D721Med (cell line): Measurements from ENCODE around the gene GLIPR2.

Experiments
- DNase-seq: peaks from one replicate; pipeline ENCODE4 v3.0.0; 2011; ENCODE audit warnings: low spot score; ENCODE audit not compliant: insufficient read length
- FAIRE-seq: peaks from 2 replicates; lab custom pipeline; 2011; peaks lifted over from hg19 to GRCh38; lab: Jason Lieb, UNC
- TF ChIP-seq, protein P1 (sequence below): IDR thresholded peaks from 2 replicates; pipeline ENCODE4 v1.5.1; 2012; ENCODE audit warnings: mild to moderate bottlenecking, control low read depth; ENCODE audit not compliant: insufficient read depth; ENCODE audit errors: missing control alignments

The GLIPR2 gene

DNA sequence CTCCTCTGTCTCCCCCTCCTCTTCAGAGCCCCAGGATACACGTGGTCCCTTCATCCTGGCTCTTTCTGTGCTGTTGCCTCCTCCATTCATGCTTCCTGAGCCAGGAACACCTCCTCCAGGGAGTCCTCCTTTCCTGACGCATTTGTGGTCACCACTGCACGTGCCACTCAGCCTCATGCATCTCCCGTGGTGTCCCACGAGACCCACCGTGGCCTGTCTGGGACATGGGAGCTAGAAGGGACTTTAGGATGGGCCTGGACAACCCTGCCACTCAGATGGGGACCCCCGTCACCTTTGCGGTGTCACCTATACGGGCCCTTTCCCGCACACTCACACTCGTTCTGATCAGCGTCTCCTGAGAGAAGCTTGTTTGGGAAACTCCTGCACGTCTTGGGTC is 6.7 kb downstream of the GLIPR2 start:
- DNase-seq (no peak), FAIRE-seq (no peak)
- TF ChIP-seq, protein P1, sequence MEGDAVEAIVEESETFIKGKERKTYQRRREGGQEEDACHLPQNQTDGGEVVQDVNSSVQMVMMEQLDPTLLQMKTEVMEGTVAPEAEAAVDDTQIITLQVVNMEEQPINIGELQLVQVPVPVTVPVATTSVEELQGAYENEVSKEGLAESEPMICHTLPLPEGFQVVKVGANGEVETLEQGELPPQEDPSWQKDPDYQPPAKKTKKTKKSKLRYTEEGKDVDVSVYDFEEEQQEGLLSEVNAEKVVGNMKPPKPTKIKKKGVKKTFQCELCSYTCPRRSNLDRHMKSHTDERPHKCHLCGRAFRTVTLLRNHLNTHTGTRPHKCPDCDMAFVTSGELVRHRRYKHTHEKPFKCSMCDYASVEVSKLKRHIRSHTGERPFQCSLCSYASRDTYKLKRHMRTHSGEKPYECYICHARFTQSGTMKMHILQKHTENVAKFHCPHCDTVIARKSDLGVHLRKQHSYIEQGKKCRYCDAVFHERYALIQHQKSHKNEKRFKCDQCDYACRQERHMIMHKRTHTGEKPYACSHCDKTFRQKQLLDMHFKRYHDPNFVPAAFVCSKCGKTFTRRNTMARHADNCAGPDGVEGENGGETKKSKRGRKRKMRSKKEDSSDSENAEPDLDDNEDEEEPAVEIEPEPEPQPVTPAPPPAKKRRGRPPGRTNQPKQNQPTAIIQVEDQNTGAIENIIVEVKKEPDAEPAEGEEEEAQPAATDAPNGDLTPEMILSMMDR: no peak

DNA sequence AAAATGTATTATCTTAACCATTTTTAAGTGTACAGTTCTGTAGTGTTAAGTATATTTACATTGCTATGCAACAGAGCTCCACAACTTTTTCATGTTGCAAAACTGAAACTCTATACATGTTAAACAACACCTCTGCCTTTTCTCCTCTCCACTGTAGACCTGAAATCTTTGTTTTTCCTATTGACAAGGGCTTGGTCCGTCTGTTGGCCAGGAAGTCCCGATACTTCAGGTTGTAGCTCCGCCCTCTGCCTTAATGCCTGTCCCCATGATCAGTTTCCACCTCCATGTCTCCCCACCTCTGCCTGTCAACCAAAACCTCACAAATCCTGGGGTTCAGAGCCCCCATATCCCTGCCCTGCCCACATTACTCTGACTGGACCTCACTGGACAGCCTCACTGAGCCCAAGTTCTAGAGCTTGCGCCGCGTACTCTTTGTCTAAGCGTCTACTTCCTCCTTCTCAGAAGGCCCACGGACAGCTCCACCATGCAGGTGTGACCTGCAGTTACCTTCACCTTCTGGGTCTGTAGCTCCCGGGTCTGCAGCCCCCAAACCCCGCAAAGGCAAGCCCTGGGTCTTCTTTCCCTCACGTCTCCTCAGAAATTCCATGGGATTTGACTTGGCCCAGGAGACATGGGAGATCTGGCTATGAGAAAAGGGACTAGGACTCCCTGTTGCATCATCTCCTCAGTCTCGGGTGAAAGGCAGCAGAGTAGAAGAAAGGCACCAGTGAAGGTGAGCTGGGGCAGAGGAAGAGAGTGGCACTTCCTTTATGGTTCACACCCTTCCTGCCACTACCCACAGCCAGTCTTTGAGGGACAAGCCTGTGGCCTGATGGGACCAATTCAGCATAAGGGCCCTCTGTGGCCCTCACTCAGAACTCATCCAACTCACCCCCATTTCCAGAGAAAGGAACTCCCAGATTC is 8.0 kb downstream of the GLIPR2 start:
- FAIRE-seq: no peak
- no peak for DNase-seq
- TF ChIP-seq, protein P1: no peak

GRCh38 chr9:36145970-36146369 is 9.4 kb downstream of the GLIPR2 start:
- DNase-seq (no peak), FAIRE-seq (no peak)
- TF ChIP-seq, protein P1: no peak

GRCh38 chr9:36146651-36147050 is 10.1 kb downstream of the GLIPR2 start:
- DNase-seq (no peak), FAIRE-seq (no peak)
- TF ChIP-seq, protein P1: no peak

DNA sequence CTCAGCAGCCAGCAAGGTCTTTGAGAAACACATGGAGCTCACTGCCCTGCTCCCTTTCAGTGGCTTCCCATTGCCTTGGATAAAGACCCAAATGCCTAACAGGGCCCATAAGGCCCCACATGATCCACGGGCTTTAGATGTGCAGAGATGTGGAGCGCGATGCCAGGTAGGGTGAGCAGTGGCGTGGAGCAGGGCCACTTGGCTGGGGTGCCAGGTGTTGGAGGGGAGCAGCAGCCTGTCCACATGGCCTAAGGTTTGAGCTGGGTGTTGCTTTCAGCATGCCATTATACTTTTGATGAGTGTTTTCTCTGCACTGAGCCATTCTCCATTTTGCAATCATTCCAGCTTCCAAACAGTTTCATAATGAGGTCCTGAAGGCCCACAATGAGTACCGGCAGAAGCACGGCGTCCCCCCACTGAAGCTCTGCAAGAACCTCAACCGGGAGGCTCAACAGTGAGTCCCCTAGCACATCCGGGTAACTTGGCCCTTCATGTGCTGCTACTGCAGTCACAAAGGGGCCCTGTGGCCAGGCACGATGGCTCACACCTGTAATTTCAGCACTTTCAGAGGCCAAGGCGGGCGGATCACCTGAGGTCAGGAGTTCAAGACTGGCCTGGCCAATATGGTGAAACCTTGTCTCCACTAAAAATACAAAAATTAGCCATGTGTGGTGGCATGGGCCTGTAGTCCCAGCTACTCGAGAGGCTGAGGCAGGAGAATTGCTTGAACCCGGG is 11.1 kb downstream of the GLIPR2 start:
- FAIRE-seq (no peak), DNase-seq (no peak)
- TF ChIP-seq, protein P1: no peak

- DNase-seq (no peak), FAIRE-seq (no peak)
- TF ChIP-seq, protein P1: no peak
These were observed 11.9 kb downstream of the GLIPR2 start for GRCh38 chr9:36148311-36149051.
